PC-3 (cell line): ENCODE data around the gene ALX4. TPM values are rescaled to one million over a fixed set of nuclear protein-coding genes. Genes with fewer than 3 reads are reported as not detected.

Experiments
- ATAC-seq: fragments of 200-7000 bp; cut with Tn5 transposase; 2 replicates; pipeline ENCODE4 v1.9.1; 2020; ENCODE audit warnings: mild to moderate bottlenecking, moderate library complexity
- BruUV-seq: library from RNA; stranded (reverse); fragments of 400-500 nt; replicated peaks from 2 replicates; lab custom pipeline; 2021; lab: Mats Ljungman, UMichigan
- CTCF ChIA-PET: fragments of 300-600 bp; sonication (Branson Sonifier 250); formaldehyde crosslinking; loops from one replicate; lab custom pipeline; 2022; ENCODE audit warnings: antibody characterized with exemption; lab: Charles Lee
- POLR2A ChIA-PET: fragments of 300-600 bp; sonication (Branson Sonifier 250); formaldehyde crosslinking; loops from one replicate; lab custom pipeline; 2022; ENCODE audit warnings: antibody characterized with exemption; ENCODE audit not compliant: unreplicated experiment; lab: Charles Lee
- DNase-seq: peaks from one replicate; pipeline ENCODE4 v3.0.0-alpha.2; 2015
- H2AFZ ChIP-seq: fragments of 300-600 bp; sonication (generic); 2 replicates; pipeline ENCODE4 v1.6.0; 2016; ENCODE audit warnings: antibody characterized with exemption, low read length
- H3F3A ChIP-seq: fragments of 300-600 bp; sonication (generic); one replicate; pipeline ENCODE4 v1.6.0; 2017; ENCODE audit warnings: antibody characterized with exemption, low read length, control low read depth, mild to moderate bottlenecking; ENCODE audit not compliant: unreplicated experiment
- H3K27ac ChIP-seq: fragments of 300-600 bp; sonication (generic); 2 replicates; pipeline ENCODE4 v1.5.1; 2016; ENCODE audit warnings: mild to moderate bottlenecking, low read length
- H3K27me3 ChIP-seq: fragments of 300-600 bp; sonication (generic); 2 replicates; pipeline ENCODE4 v1.6.1; 2016; ENCODE audit warnings: low read length, mixed read lengths
- H3K36me3 ChIP-seq: fragments of 300-600 bp; sonication (generic); 2 replicates; pipeline ENCODE4 v1.6.1; 2016; ENCODE audit warnings: low read depth, mixed run types, low read length, mixed read lengths
- H3K4me1 ChIP-seq: fragments of 300-600 bp; sonication (generic); 2 replicates; pipeline ENCODE4 v1.5.1; 2016; ENCODE audit warnings: low read length; ENCODE audit not compliant: insufficient read depth
- H3K4me2 ChIP-seq: fragments of 300-600 bp; sonication (generic); 2 replicates; pipeline ENCODE4 v1.6.0; 2016; ENCODE audit warnings: low read length
- H3K4me3 ChIP-seq: fragments of 300-600 bp; sonication (generic); 2 replicates; pipeline ENCODE4 v1.5.1; 2016; ENCODE audit warnings: mild to moderate bottlenecking, low read length, mixed read lengths
- H3K79me2 ChIP-seq: fragments of 300-600 bp; sonication (generic); 2 replicates; pipeline ENCODE4 v1.6.1; 2017; ENCODE audit warnings: low read length, mixed read lengths
- H3K9ac ChIP-seq: fragments of 300-600 bp; sonication (generic); 2 replicates; pipeline ENCODE4 v1.6.0; 2016; ENCODE audit warnings: mild to moderate bottlenecking, low read length
- H3K9me2 ChIP-seq: fragments of 300-600 bp; sonication (generic); replicated peaks from 2 replicates; pipeline ENCODE4 v1.6.1; 2016; ENCODE audit warnings: mixed run types, low read length, mixed read lengths
- H3K9me3 ChIP-seq: fragments of 300-600 bp; sonication (generic); 2 replicates; pipeline ENCODE4 v1.6.1; 2016; ENCODE audit warnings: low read length, mixed read lengths
- H4K20me1 ChIP-seq: fragments of 300-600 bp; sonication (generic); 2 replicates; pipeline ENCODE4 v1.6.1; 2016; ENCODE audit warnings: low read length, mixed read lengths
- EZH2 ChIP-seq: fragments of 300-600 bp; sonication (generic); IDR thresholded peaks from one replicate; pipeline ENCODE4 v1.6.1; 2017; ENCODE audit warnings: antibody characterized with exemption, mild to moderate bottlenecking, low read length; ENCODE audit not compliant: unreplicated experiment
- EZH2phosphoT487 ChIP-seq: fragments of 300-600 bp; sonication (generic); IDR thresholded peaks from 2 replicates; pipeline ENCODE4 v1.6.1; 2018; ENCODE audit warnings: mild to moderate bottlenecking, antibody characterized with exemption, low read length, borderline replicate concordance
- intact Hi-C: fragments of 100-400 bp; cut with micrococcal nuclease; formaldehyde crosslinking; loops from 2 replicates; pipeline ENCODE4 v1.9.0; 2023
- total RNA-seq: library from RNA; depleted of rRNA; stranded (reverse); fragments of >200 nt; gene quantifications from 2 replicates; pipeline ENCODE4 v1.2.3, GENCODE V29; 2014
- TF ChIP-seq, protein P1 (sequence below): fragments of 300-600 bp; sonication (generic); conservative IDR thresholded peaks from 2 replicates; pipeline ENCODE4 v1.5.1; 2017; ENCODE audit warnings: antibody characterized with exemption, low read depth, mild to moderate bottlenecking, low read length

Gene ALX4
- total RNA-seq, 1 experiment from 2014 or later = not detected

- BruUV-seq = no TSS peak
- intact Hi-C loops = no loop called here
Measured at GRCh38 chr11:44224867-44225501, 85.0 kb downstream of the ALX4 start.

DNA sequence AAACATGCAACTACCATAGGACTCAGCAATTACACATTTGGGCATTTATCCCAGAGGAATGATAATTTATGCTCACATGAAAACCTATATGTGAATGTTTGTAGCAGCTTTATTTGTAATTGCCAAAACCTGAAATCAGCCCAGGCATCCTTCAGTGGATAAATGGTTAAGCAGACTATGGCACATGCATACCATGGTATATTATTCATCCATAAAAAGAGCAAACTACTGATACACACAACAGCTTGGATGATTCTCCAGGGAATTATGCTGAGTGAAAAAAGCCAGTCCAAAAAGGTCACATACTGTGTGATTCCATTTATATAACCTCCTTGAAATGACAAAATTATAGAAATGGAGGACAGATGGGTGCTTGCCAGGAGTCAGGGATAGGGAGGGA, 86.7 kb downstream of the ALX4 start:
- no TSS peak for BruUV-seq
- POLR2A ChIA-PET = no interaction called here

More at GRCh38 chr11:44224867-44225501, 85.0 kb downstream of the ALX4 start:
- Histone ChIP-seq H3K9me2 (no peaks in the 10 kb centered on the region), H3K4me3 (no peak overlapping the region), H3K27ac (no peak overlapping the region), H4K20me1 (no peaks in the 10 kb centered on the region), H3F3A (no peaks in the 10 kb centered on the region), H3K4me2 (no peak overlapping the region), H3K79me2 (no peaks in the 10 kb centered on the region), H3K36me3 (no peaks in the 10 kb centered on the region), H3K27me3 (no peaks in the 10 kb centered on the region), H3K9me3 (no peaks in the 10 kb centered on the region), H3K4me1 (peaks cover 12% of the 10 kb centered on the region; the same call in 1 of the 2 replicates), H2AFZ (no peak overlapping the region), H3K9ac (no peak overlapping the region)
- TF ChIP-seq EZH2 (no peak), EZH2phosphoT487 (no peak)
- TF ChIP-seq, protein P1, sequence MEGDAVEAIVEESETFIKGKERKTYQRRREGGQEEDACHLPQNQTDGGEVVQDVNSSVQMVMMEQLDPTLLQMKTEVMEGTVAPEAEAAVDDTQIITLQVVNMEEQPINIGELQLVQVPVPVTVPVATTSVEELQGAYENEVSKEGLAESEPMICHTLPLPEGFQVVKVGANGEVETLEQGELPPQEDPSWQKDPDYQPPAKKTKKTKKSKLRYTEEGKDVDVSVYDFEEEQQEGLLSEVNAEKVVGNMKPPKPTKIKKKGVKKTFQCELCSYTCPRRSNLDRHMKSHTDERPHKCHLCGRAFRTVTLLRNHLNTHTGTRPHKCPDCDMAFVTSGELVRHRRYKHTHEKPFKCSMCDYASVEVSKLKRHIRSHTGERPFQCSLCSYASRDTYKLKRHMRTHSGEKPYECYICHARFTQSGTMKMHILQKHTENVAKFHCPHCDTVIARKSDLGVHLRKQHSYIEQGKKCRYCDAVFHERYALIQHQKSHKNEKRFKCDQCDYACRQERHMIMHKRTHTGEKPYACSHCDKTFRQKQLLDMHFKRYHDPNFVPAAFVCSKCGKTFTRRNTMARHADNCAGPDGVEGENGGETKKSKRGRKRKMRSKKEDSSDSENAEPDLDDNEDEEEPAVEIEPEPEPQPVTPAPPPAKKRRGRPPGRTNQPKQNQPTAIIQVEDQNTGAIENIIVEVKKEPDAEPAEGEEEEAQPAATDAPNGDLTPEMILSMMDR = no peak
- ATAC-seq = no peak
- POLR2A ChIA-PET = no interaction called here
- no peak for DNase-seq
- CTCF ChIA-PET = no interaction called here

GRCh38 chr11:44221992-44222391, 87.9 kb downstream of the ALX4 start:
- Histone ChIP-seq H3K9me3 (no peaks in the 10 kb centered on the region), H3K9ac (no peak overlapping the region), H3K4me1 (no peaks in the 10 kb centered on the region), H2AFZ (no peak overlapping the region), H3K4me2 (no peak overlapping the region), H3K27me3 (no peaks in the 10 kb centered on the region), H3K27ac (no peak overlapping the region), H4K20me1 (no peaks in the 10 kb centered on the region), H3K79me2 (no peaks in the 10 kb centered on the region), H3F3A (no peaks in the 10 kb centered on the region), H3K9me2 (no peaks in the 10 kb centered on the region), H3K4me3 (no peak overlapping the region), H3K36me3 (no peaks in the 10 kb centered on the region)
- no peak for ATAC-seq
- BruUV-seq = no TSS peak
- intact Hi-C loops = no loop called here
- TF ChIP-seq, protein P1 = no peak
- TF ChIP-seq EZH2phosphoT487 = no peak
- TF ChIP-seq EZH2 = no peak
- DNase-seq = no peak
- ChIA-PET CTCF (no interaction called here), POLR2A (no interaction called here)

More for the DNA sequence above, 86.7 kb downstream of the ALX4 start:
- H4K20me1 ChIP-seq = no peaks in the 10 kb centered on the region
- no peaks in the 10 kb centered on the region for H3K9me2 ChIP-seq
- H3K27ac ChIP-seq = no peak overlapping the region
- no peaks in the 10 kb centered on the region for H3K9me3 ChIP-seq
- H3K4me3 ChIP-seq = no peak overlapping the region
- ATAC-seq = peak; percentile 22; the same call in 1 of the 2 replicates
- no peak overlapping the region for H2AFZ ChIP-seq
- TF ChIP-seq, protein P1 = no peak
- no peak overlapping the region for H3K9ac ChIP-seq
- CTCF ChIA-PET = no interaction called here
- peak; percentile 27 for DNase-seq
- no peaks in the 10 kb centered on the region for H3K79me2 ChIP-seq
- H3K4me2 ChIP-seq = no peak overlapping the region
- H3F3A ChIP-seq = no peaks in the 10 kb centered on the region
- peaks cover under 1% of the 10 kb centered on the region; the same call in 1 of the 2 replicates for H3K4me1 ChIP-seq
- H3K27me3 ChIP-seq = no peaks in the 10 kb centered on the region
- intact Hi-C loops = no loop called here
- no peaks in the 10 kb centered on the region for H3K36me3 ChIP-seq
